Thyroid gland (tissue), 4 donors: ENCODE data around the gene SYNJ2.

Source experiments
- POLR2A ChIP-seq, 2 donors: fragments of 450-650 bp; IDR thresholded peaks; one replicate each; pipeline ENCODE4 v1.6.1; 2017; ENCODE audit warnings: antibody characterized with exemption in 2 of 2, mild to moderate bottlenecking in 2 of 2, moderate library complexity in 1 of 2
- TF ChIP-seq, protein P1 (sequence below), 6 experiments: fragments of 200-600 bp in 3 of 6; fragments of 450-650 bp in 3 of 6; sonication (generic) in 3 of 6; IDR thresholded peaks; one replicate each; pipeline ENCODE4 v1.5.1; 2016 to 2019; ENCODE audit warnings: antibody characterized with exemption in 6 of 6, mild to moderate bottlenecking in 2 of 6, inconsistent platforms in 1 of 6, moderate library complexity in 1 of 6

DNA sequence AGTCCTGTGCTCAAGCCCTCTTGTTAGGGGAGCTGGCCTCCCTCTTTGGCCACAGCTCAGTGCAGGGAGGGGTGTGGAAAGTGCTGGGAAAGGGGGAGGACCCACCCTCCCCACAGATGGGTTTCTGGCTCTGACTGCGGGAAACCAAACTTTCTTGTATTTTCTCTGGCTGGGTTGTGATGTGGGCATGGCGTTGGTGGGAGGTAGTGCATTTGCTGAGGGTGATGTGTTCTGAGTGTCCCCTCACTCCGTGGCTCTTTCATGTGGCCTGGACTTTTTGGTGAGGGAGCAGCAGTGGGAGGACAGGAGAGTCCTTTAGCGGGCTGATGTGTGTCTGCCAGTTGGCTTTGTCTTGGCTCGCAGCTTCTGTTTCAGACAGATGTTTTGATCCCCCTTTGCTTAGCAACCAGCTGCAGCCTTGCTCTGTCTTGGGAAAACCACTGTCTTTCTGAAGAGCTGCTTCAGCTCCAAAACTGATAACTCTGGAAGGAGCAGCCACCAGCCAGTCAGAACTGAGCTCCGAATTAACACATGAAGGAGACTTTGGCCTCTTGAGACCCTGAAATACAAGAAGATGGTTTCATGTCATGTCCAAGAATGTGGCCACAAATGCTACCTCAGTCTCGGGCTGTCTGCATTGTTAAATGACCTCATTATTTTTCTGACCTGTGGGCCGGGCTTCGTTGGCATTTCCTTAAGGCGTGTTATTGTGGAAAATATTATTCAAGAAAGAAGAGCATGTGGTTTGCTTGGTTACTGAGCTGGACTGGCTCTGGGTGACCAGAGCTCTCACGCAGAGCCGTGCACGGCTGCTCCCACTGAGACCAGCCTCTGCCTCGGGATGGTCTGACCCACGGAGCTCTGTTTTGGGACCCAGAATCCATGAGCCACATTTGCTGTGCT, 21.5 kb downstream of the SYNJ2 start:
- TF ChIP-seq, protein P1, sequence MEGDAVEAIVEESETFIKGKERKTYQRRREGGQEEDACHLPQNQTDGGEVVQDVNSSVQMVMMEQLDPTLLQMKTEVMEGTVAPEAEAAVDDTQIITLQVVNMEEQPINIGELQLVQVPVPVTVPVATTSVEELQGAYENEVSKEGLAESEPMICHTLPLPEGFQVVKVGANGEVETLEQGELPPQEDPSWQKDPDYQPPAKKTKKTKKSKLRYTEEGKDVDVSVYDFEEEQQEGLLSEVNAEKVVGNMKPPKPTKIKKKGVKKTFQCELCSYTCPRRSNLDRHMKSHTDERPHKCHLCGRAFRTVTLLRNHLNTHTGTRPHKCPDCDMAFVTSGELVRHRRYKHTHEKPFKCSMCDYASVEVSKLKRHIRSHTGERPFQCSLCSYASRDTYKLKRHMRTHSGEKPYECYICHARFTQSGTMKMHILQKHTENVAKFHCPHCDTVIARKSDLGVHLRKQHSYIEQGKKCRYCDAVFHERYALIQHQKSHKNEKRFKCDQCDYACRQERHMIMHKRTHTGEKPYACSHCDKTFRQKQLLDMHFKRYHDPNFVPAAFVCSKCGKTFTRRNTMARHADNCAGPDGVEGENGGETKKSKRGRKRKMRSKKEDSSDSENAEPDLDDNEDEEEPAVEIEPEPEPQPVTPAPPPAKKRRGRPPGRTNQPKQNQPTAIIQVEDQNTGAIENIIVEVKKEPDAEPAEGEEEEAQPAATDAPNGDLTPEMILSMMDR (IDR thresholded peaks at IDR 0.05), result no peak
- TF ChIP-seq POLR2A (IDR thresholded peaks at IDR 0.05), result no peak
